LNCAP (cell line): ENCODE measurements around the gene VWA3B.
A peak's percentile ranks its signal among the peaks of the same experiment; 100 is the strongest.

Experiments used
- TF ChIP-seq, protein P1 (sequence below): fragments of 450-650 bp; IDR thresholded peaks from 2 replicates; pipeline ENCODE4 v1.5.1; 2017; ENCODE audit warnings: mild to moderate bottlenecking

Gene VWA3B

DNA sequence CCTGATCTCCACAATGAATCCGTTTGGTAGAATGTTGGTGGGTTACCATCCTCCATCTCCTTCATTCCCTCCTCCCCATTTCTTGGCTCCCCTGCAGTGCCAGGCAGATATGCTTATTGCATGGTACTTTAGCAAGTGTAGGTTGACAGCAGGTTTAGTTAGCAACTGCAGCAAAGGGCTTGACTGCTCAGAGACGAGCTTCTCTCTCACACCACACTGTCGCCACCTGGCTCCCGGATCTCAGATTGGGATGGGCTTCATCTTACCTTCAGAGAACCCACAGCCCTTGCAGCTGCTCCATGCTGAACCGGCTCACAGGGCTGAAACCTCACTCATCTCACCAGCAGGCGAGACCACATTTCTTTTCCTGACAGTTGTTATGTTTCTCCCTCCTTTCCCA, 88.8 kb downstream of the VWA3B start:
- TF ChIP-seq, protein P1, sequence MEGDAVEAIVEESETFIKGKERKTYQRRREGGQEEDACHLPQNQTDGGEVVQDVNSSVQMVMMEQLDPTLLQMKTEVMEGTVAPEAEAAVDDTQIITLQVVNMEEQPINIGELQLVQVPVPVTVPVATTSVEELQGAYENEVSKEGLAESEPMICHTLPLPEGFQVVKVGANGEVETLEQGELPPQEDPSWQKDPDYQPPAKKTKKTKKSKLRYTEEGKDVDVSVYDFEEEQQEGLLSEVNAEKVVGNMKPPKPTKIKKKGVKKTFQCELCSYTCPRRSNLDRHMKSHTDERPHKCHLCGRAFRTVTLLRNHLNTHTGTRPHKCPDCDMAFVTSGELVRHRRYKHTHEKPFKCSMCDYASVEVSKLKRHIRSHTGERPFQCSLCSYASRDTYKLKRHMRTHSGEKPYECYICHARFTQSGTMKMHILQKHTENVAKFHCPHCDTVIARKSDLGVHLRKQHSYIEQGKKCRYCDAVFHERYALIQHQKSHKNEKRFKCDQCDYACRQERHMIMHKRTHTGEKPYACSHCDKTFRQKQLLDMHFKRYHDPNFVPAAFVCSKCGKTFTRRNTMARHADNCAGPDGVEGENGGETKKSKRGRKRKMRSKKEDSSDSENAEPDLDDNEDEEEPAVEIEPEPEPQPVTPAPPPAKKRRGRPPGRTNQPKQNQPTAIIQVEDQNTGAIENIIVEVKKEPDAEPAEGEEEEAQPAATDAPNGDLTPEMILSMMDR, result no peak

DNA sequence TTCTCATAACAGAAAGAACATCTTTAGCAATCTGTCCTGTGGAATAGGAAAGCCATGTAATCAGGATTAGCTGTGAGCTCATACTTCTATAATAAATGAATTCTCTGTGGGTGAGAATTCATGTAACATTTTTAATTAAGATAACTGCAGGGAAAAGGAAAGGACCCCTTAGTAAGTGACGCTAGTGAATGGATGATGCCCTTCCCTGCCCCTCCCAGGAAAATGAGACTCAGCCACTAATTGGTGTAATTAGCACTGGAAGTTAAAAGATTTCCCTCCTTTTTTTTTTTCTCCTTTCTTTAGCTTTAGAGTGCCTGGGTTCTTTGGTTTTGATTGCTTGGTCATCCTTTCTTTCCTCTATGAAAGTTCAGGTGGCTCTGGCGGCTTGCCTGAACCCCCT, 90.3 kb downstream of the VWA3B start:
- TF ChIP-seq, protein P1, result no peak

DNA sequence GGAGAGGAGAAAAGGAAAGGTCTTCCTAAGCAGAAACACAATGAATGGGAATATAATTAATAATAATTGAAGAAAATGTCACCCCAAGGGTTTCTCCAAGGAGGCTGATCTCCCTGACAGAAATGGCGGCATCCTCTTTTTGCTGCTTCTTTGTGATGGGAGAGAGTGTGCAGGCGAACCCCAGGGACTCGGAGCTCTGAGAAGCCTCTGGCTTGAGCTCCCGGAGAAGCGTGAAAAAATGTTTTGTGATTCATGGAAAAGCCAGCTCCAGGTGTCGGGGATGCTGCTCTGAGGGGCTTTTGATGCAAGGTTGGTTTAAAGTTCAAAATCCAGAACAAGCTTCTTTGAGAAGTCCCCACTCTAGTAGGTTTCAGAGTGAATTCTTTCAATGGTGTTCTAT, 91.0 kb downstream of the VWA3B start:
- TF ChIP-seq, protein P1, result no peak

DNA sequence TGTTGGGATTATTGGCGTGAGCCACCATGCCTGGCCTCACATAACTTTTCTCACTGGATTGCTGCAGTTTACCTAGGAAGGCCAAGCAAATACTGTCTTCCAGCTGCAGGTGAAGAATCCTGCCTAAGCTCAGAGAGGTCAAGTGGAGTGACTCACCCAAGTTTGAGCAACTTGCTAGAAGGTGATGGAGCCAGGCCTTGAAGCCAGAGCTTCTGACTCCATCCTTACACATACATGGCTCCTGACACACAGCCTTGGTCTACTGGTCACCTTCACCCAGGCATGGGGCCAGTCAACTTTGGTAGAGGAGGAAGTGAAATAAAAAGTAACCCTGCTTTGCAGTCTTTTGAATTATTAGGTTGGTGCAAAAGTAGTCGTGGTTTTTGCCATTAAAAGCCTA, 93.5 kb downstream of the VWA3B start:
- TF ChIP-seq, protein P1, result no peak

DNA sequence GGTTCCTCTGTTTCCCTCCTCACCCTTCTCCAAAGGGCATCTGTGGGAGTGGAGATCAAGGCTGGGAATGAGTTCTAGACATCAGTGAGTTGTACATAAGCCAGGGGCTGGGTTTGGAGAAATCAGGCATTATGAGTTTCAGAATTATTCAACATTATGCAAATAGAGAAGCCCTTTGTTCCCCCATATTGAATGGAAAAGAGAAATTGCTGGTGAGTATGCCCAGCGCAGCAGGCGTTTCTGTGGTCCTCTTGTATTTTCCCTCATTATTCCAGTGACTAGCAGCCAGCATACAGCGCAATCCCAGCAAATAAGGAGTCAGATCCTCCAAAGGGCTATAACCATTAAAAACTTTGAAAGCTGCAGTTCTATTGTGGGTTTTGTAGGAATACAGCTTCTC, 94.4 kb downstream of the VWA3B start:
- TF ChIP-seq, protein P1, result no peak

DNA sequence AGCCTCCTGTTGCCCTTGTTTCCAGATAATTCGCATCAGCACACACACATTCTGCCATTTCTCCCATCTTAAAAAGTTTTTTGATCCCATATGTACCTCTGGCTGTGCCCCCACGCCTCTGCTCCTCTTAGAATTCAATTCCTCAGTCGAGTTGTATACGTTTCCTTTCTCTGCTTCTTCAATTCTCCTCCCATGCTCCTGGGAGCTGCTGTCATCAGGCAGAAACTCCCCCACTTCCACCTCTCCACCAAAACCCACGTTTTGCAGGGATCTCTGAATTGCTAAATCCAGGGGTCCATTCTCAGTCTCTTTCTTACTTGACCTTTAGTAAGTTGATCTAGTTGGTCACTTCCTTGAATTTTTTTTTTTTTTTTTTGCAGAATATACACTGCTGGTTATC, 98.8 kb downstream of the VWA3B start:
- TF ChIP-seq, protein P1, result no peak

DNA sequence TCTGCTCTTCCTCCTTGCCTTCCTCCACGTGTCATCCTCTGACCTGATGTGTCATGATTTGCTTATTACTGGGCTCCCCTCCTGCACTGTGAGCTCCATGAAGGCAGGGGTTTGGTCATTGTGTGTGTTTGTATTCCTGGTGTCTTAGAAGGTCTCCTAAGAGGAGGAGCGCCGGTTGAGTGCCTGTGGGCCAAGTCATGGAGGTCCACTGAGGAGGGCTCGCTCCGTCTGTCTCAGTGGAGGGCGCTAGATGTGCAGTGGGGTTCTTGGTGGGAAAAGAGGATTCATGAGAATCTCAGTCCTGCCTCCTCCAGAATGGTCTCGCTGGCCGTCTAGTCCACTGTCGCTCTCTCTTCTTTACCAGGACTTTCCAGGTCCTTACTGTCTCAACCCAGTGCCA, 100.2 kb downstream of the VWA3B start:
- TF ChIP-seq, protein P1, result no peak

DNA sequence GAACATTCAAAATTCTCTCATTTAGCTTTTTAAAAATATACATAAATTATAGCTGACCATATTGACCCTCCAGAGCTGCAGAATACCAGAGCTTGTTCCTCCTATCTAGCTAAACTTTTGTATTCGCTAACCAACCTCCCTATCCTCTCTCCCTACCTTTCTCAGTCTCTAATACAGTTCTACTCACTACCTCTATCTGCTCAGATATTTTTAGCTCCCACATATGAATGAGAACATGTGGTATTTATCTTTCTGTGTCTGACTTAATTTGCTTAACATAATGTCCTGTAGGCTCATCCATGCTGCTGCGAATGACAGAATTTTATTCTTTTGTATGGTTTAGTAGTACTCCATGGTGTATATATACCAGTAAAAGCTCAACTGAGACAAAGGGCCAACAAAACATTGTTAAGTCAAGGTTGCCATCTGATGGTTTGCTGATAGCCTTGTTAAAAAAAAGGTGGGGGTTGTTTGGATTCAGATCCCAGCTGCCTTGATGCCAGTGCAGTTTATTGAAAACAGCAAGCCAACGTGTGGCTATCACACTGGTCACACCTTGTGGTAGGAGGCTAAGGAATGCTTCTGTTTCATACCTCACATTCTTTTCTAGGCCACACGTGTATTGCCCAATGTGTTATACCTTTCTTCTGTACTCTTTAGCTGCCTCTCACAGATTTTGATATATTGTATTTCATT, 101.5 kb downstream of the VWA3B start:
- TF ChIP-seq, protein P1, result peak; percentile 29; the same call in 1 of the 2 replicates
